ENCODE results near the gene ROPN1.
"Not testable (repeated sequence)": the region's sequence is repeated elsewhere in the genome, so short reads cannot be mapped to it uniquely, and the experiment has no call there.

Gene ROPN1

GRCh38 chr3:123971406-123971805 lies 20.5 kb downstream of the ROPN1 start:
- H3K4me3 ChIP-seq (ENCODE audit: low read depth, low read length), result no peak overlapping the region
- TF ChIP-seq CTCF (IDR thresholded peaks at IDR 0.05; ENCODE audit: low read depth, low read length), result no peak
- no peak for DNase-seq (ENCODE audit: low read depth, low spot score)
- in situ Hi-C loops (cut with HindIII; ENCODE audit: low sequenced_read_pairs), result no loop called here

GRCh38 chr3:123967260-123967659 lies 24.7 kb downstream of the ROPN1 start:
- in situ Hi-C loops (cut with HindIII; ENCODE audit: low sequenced_read_pairs); DNase-seq (ENCODE audit: low read depth, low spot score); H3K4me3 ChIP-seq (ENCODE audit: low read depth, low read length): not testable (repeated sequence)

- H3K4me3 ChIP-seq (ENCODE audit: low read depth, low read length); DNase-seq (ENCODE audit: low read depth, low spot score); in situ Hi-C loops (cut with HindIII; ENCODE audit: low sequenced_read_pairs): not testable (repeated sequence)
These were observed 25.1 kb downstream of the ROPN1 start for GRCh38 chr3:123966799-123967198.

GRCh38 chr3:123964793-123965192 lies 27.1 kb downstream of the ROPN1 start:
- in situ Hi-C loops (cut with HindIII; ENCODE audit: low sequenced_read_pairs); DNase-seq (ENCODE audit: low read depth, low spot score); H3K4me3 ChIP-seq (ENCODE audit: low read depth, low read length): not testable (repeated sequence)

- DNase-seq (ENCODE audit: low read depth, low spot score), result no peak
- in situ Hi-C loops (cut with HindIII; ENCODE audit: low sequenced_read_pairs), result no loop called here
- TF ChIP-seq CTCF (IDR thresholded peaks at IDR 0.05; ENCODE audit: low read depth, low read length), result no peak
- peak overlapping the region; percentile 90 for H3K4me3 ChIP-seq (ENCODE audit: low read depth, low read length)
These were observed 30.4 kb downstream of the ROPN1 start for GRCh38 chr3:123961508-123961856.

- peak within 1 kb of the TSS; percentile 90 for H3K4me3 ChIP-seq (ENCODE audit: low read depth, low read length)
- DNase-seq (ENCODE audit: low read depth, low spot score), result peak; percentile 97
- TF ChIP-seq CTCF (IDR thresholded peaks at IDR 0.05; ENCODE audit: low read depth, low read length), result no peak
- in situ Hi-C loops (cut with HindIII; ENCODE audit: low sequenced_read_pairs), result no loop called here
These were observed 31.0 kb downstream of the ROPN1 start, which contains the start of gene CCDC14 for GRCh38 chr3:123960781-123961507. Gene CCDC14 (minus strand): TSS chr3:123961229. CDS start chr3:123961173, 56 bp downstream.

- no peak for TF ChIP-seq CTCF (IDR thresholded peaks at IDR 0.05; ENCODE audit: low read depth, low read length)
- in situ Hi-C loops (cut with HindIII; ENCODE audit: low sequenced_read_pairs), result no loop called here
- no peak for DNase-seq (ENCODE audit: low read depth, low spot score)
- H3K4me3 ChIP-seq (ENCODE audit: low read depth, low read length), result no peak overlapping the region
These were observed 38.2 kb downstream of the ROPN1 start for GRCh38 chr3:123953735-123954134.

- DNase-seq (ENCODE audit: low read depth, low spot score), result no peak
- TF ChIP-seq CTCF (IDR thresholded peaks at IDR 0.05; ENCODE audit: low read depth, low read length), result no peak
- in situ Hi-C loops (cut with HindIII; ENCODE audit: low sequenced_read_pairs), result no loop called here
These were observed 38.9 kb downstream of the ROPN1 start for GRCh38 chr3:123952844-123953520.

More at GRCh38 chr3:123952844-123953520, 38.9 kb downstream of the ROPN1 start:
- no peak overlapping the region for H3K4me3 ChIP-seq (ENCODE audit: low read depth, low read length)

All from astrocyte of the spinal cord (primary cell).